AG10803 (cell line): ENCODE data around the gene TAF3.

Source experiments
- DNase-seq: peaks from one replicate; pipeline ENCODE4 v3.0.0; 2010; ENCODE audit warnings: low read depth
- H3K4me3 ChIP-seq: 2 replicates; pipeline ENCODE4 v1.5.1; 2011; ENCODE audit warnings: mild to moderate bottlenecking, low read length, control low read depth
- CTCF ChIP-seq: conservative IDR thresholded peaks from 2 replicates; pipeline ENCODE4 v1.5.1; 2011; ENCODE audit warnings: mild to moderate bottlenecking, low read length, control low read depth, inconsistent platforms

TAF3 gene

GRCh38 chr10:7960108-7960507, 141.8 kb downstream of the TAF3 start:
- no peak for TF ChIP-seq CTCF
- H3K4me3 ChIP-seq, result no peak overlapping the region
- no peak for DNase-seq

GRCh38 chr10:7962592-7962991, 144.3 kb downstream of the TAF3 start:
- no peak overlapping the region for H3K4me3 ChIP-seq
- no peak for TF ChIP-seq CTCF
- no peak for DNase-seq

- no peak for DNase-seq
- H3K4me3 ChIP-seq, result no peak overlapping the region
- no peak for TF ChIP-seq CTCF
These were observed 147.2 kb downstream of the TAF3 start for GRCh38 chr10:7965457-7965856.

GRCh38 chr10:7967035-7967434, 148.7 kb downstream of the TAF3 start:
- no peak for TF ChIP-seq CTCF
- DNase-seq, result no peak
- H3K4me3 ChIP-seq, result no peak overlapping the region

- no peak overlapping the region for H3K4me3 ChIP-seq
- DNase-seq, result no peak
- TF ChIP-seq CTCF, result no peak
These were observed 150.3 kb downstream of the TAF3 start for GRCh38 chr10:7968510-7969112.

GRCh38 chr10:7969623-7970022, 151.3 kb downstream of the TAF3 start:
- no peak overlapping the region for H3K4me3 ChIP-seq
- no peak for DNase-seq
- no peak for TF ChIP-seq CTCF

- no peak for TF ChIP-seq CTCF
- no peak for DNase-seq
These were observed 153.6 kb downstream of the TAF3 start for GRCh38 chr10:7971949-7972348.

More at GRCh38 chr10:7971949-7972348, 153.6 kb downstream of the TAF3 start:
- no peak overlapping the region for H3K4me3 ChIP-seq
